ENCODE measurements around the gene HS3ST5. TPM values are rescaled to one million over a fixed set of nuclear protein-coding genes. Genes with fewer than 3 reads are reported as not detected.

The HS3ST5 gene
- total RNA-seq, 1 experiment from 2014 or later: 8.7 TPM

DNA sequence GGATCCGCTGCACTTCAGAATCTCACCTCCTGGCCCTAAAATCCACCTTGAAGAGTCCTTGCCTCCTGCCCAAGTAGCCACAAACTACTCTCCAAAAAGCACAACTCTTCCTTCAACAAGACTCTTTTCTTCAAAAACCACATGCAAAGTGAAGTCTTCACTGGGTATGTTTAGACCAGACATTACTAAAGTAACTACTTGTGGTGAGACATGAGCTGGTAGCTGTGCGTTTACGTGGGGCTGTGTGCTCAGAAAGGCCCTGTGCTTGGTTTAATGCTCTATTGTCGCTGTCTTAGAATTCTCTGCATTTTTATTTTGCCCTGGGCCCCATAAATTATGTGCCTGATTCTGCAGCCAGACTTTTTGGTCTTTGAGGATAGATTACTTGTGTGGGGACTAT is 267.5 kb downstream of the HS3ST5 start:
- Mint-ChIP-seq H3K4me3 (no peak overlapping the region), H3K36me3 (peaks cover 18% of the 10 kb centered on the region), H3K9me3 (peaks cover 13% of the 10 kb centered on the region), H3K27me3 (ENCODE audit: low read depth) (no peaks in the 10 kb centered on the region), H3K4me1 (peaks cover 9% of the 10 kb centered on the region), H3K27ac (no peak overlapping the region)
- CTCF ChIA-PET: no interaction called here
- DNase-seq (ENCODE audit: low spot score) (no peak), ATAC-seq (no peak)
- POLR2A ChIA-PET: no interaction called here
- TF ChIP-seq ZNF138 (CRISPR knock-in tag; conservative IDR thresholded peaks at IDR 0.05): no peak
- no peak for TF ChIP-seq GRHL2 (CRISPR knock-in tag; IDR thresholded peaks at IDR 0.05; ENCODE audit: insufficient replicate concordance, severe bottlenecking)
- no peak for TF ChIP-seq JAZF1 (CRISPR knock-in tag; IDR thresholded peaks at IDR 0.05)
- no peak for TF ChIP-seq ZNF219 (CRISPR knock-in tag; IDR thresholded peaks at IDR 0.05; ENCODE audit: borderline replicate concordance)
- no peak for TF ChIP-seq SMAD4 (CRISPR knock-in tag; IDR thresholded peaks at IDR 0.05)

DNA sequence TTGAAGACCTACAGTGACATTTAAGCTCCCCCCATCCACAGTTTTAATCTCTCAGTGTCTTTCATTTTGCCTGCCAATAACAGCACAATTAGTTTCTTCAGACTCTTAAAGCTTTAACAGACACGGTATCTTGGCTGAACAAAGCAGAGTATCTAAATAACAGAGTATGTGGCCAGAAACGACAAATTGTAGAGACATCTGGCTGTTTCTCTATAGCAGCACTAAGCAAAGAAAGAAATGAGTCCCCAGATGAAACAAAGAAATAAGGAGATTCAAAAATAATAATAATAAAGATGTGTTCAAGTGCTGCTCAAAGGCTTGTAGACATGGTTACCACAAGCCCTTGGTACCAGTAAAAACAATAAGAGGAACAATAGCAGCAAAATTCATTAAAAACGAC is 274.1 kb downstream of the HS3ST5 start:
- Mint-ChIP-seq H3K9me3 (peaks cover 10% of the 10 kb centered on the region), H3K27ac (no peak overlapping the region), H3K36me3 (peaks cover 3% of the 10 kb centered on the region; the same call in 1 of the 2 replicates), H3K4me3 (no peak overlapping the region), H3K27me3 (ENCODE audit: low read depth) (no peaks in the 10 kb centered on the region), H3K4me1 (peaks cover 5% of the 10 kb centered on the region)
- ATAC-seq: no peak
- no peak for DNase-seq (ENCODE audit: low spot score)
- CTCF ChIA-PET: interaction anchor here (1.4 kb wide), 1 partner anchor 73 kb away, joined by 3 read pairs; no protein-coding TSS in a partner anchor
- TF ChIP-seq ZNF232 (CRISPR knock-in tag; IDR thresholded peaks at IDR 0.05) (no peak), CREM (CRISPR knock-in tag; IDR thresholded peaks at IDR 0.05) (no peak), ZNF317 (CRISPR knock-in tag; IDR thresholded peaks at IDR 0.05; ENCODE audit: borderline replicate concordance, low read depth) (no peak), GABPB1 (CRISPR knock-in tag; IDR thresholded peaks at IDR 0.05) (no peak), ZNF138 (CRISPR knock-in tag; conservative IDR thresholded peaks at IDR 0.05) (no peak), OVOL2 (CRISPR knock-in tag; IDR thresholded peaks at IDR 0.05; ENCODE audit: borderline replicate concordance) (no peak), ZNF263 (CRISPR knock-in tag; IDR thresholded peaks at IDR 0.05; ENCODE audit: low read depth) (no peak), TEAD4 (CRISPR knock-in tag; IDR thresholded peaks at IDR 0.05) (no peak), SOX15 (CRISPR knock-in tag; IDR thresholded peaks at IDR 0.05) (no peak), FOXP1 (CRISPR knock-in tag; IDR thresholded peaks at IDR 0.05; ENCODE audit: borderline replicate concordance) (no peak), KAT7 (CRISPR knock-in tag; IDR thresholded peaks at IDR 0.05; ENCODE audit: borderline replicate concordance) (no peak), RELA (CRISPR knock-in tag; IDR thresholded peaks at IDR 0.05; ENCODE audit: borderline replicate concordance) (no peak), ZNF396 (CRISPR knock-in tag; IDR thresholded peaks at IDR 0.05; ENCODE audit: borderline replicate concordance) (no peak)
- TF ChIP-seq, protein P1, sequence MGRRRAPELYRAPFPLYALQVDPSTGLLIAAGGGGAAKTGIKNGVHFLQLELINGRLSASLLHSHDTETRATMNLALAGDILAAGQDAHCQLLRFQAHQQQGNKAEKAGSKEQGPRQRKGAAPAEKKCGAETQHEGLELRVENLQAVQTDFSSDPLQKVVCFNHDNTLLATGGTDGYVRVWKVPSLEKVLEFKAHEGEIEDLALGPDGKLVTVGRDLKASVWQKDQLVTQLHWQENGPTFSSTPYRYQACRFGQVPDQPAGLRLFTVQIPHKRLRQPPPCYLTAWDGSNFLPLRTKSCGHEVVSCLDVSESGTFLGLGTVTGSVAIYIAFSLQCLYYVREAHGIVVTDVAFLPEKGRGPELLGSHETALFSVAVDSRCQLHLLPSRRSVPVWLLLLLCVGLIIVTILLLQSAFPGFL (CRISPR knock-in tag; IDR thresholded peaks at IDR 0.05; ENCODE audit: borderline replicate concordance): no peak
- TF ChIP-seq, protein P2, sequence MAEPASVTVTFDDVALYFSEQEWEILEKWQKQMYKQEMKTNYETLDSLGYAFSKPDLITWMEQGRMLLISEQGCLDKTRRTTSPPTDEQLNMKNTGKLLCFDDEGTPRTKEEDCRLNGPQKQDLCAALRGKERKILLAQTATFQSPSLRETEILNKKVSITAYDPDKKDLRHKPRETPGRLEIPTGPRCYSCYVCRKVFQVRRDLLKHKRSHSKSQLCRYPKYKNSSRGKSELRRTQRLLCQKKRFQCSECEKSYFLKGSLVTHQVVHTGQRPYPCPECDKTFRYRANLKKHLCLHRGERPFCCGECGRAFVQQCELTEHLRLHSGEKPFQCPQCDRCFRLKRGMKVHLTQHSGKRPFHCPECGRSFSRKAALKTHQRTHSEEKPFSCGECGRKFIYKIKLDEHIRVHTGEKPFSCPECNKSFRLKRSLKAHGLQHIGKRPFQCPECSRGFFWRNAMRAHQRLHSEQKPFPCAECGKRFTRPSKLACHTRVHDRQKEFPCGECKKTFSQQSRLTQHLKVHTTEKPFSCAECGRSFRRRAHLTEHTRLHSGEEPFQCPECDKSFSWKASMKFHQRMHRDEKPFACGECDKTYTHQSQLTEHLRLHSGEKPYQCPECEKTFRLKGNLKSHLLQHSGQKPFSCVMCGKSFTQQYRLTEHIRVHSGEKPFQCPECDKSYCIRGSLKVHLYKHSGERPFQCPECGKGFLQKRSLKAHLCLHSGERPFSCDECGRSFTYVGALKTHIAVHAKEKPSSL (CRISPR knock-in tag; conservative IDR thresholded peaks at IDR 0.05): no peak
- TF ChIP-seq, protein P3, sequence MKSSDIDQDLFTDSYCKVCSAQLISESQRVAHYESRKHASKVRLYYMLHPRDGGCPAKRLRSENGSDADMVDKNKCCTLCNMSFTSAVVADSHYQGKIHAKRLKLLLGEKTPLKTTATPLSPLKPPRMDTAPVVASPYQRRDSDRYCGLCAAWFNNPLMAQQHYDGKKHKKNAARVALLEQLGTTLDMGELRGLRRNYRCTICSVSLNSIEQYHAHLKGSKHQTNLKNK (CRISPR knock-in tag; IDR thresholded peaks at IDR 0.05): no peak
- POLR2A ChIA-PET: no interaction called here

DNA sequence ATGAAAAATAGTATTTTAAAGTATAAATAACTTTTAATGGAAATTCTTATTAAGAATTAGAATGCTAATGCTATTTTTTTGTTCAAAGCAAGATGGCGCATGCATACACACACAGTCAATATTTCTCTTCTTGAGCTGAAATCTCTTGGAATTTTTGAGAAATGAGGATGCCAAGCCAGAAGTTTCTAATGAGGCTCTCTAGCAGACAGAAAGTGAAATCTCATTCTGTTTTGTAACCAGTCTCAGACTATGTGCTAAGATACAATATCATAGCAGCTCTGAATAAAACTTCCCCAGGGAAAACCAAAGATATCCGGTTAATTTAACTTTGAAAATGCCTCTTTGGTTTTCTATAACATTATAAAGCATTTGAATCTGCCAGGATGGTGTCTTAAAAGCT is 274.7 kb downstream of the HS3ST5 start:
- no peak for DNase-seq (ENCODE audit: low spot score)
- no peak for TF ChIP-seq JAZF1 (CRISPR knock-in tag; IDR thresholded peaks at IDR 0.05)
- TF ChIP-seq, protein P4, sequence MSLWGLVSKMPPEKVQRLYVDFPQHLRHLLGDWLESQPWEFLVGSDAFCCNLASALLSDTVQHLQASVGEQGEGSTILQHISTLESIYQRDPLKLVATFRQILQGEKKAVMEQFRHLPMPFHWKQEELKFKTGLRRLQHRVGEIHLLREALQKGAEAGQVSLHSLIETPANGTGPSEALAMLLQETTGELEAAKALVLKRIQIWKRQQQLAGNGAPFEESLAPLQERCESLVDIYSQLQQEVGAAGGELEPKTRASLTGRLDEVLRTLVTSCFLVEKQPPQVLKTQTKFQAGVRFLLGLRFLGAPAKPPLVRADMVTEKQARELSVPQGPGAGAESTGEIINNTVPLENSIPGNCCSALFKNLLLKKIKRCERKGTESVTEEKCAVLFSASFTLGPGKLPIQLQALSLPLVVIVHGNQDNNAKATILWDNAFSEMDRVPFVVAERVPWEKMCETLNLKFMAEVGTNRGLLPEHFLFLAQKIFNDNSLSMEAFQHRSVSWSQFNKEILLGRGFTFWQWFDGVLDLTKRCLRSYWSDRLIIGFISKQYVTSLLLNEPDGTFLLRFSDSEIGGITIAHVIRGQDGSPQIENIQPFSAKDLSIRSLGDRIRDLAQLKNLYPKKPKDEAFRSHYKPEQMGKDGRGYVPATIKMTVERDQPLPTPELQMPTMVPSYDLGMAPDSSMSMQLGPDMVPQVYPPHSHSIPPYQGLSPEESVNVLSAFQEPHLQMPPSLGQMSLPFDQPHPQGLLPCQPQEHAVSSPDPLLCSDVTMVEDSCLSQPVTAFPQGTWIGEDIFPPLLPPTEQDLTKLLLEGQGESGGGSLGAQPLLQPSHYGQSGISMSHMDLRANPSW (CRISPR knock-in tag; conservative IDR thresholded peaks at IDR 0.05; ENCODE audit: low read depth): no peak
- Mint-ChIP-seq H3K4me1 (peaks cover 5% of the 10 kb centered on the region), H3K36me3 (peaks cover 3% of the 10 kb centered on the region; the same call in 1 of the 2 replicates), H3K27me3 (ENCODE audit: low read depth) (no peaks in the 10 kb centered on the region), H3K27ac (no peak overlapping the region), H3K9me3 (peaks cover 6% of the 10 kb centered on the region), H3K4me3 (no peak overlapping the region)
- POLR2A ChIA-PET: no interaction called here
- CTCF ChIA-PET: interaction anchor here (1.4 kb wide), 1 partner anchor 73 kb away, joined by 3 read pairs; no protein-coding TSS in a partner anchor
- ATAC-seq: no peak

Measured in WTC11 (cell line).